ENCODE results near the gene MT1X. TPM values are rescaled to one million over a fixed set of nuclear protein-coding genes. Genes with fewer than 3 reads are reported as not detected.

Gene MT1X
- 30.9 and 62.4 TPM in 2 replicates for total RNA-seq

DNA sequence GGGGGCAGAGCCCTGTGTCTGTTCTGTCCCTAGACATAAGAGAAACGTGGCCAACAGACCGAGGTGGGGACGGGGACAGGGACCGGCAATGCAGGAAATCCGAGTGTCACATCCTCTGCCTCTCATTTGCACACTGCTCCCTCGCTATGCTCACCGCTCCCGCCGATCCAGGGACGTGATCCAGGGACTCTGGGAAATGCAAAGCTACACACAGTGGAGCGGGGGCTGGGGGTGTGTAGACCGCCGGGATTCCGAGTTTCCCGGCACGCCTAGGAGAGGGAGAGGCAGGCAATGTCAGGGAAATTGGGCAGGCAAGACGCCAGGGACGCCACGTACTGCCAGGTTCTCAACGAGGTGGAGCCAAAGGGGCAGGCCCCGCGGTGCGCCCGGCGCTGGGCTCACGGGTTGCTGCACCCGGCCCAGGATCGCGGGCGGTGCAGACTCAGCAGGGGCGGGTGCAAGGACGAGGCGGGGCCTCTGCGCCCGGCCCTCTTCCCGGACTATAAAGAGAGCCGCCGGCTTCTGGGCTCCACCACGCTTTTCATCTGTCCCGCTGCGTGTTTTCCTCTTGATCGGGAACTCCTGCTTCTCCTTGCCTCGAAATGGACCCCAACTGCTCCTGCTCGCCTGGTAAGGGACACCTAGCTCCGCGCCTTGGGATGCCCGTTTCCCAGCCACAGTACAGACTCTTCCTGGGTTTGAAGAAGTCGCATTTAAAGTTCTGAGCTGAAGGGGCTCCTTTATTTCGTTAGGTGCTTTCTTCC lies at the start of gene MT1X:
Gene MT1X (plus strand): TSS at position 532 of the 764 bp plus-strand sequence. CDS start 71 bp downstream, at position 603.

GRCh38 chr16:56637814-56638750 lies 44.2 kb upstream of the MT1X start, which contains the start of gene MT1A:
TSS of gene MT1A (plus strand) at chr16:56638666. CDS start at chr16:56638739, 73 bp downstream.

DNA sequence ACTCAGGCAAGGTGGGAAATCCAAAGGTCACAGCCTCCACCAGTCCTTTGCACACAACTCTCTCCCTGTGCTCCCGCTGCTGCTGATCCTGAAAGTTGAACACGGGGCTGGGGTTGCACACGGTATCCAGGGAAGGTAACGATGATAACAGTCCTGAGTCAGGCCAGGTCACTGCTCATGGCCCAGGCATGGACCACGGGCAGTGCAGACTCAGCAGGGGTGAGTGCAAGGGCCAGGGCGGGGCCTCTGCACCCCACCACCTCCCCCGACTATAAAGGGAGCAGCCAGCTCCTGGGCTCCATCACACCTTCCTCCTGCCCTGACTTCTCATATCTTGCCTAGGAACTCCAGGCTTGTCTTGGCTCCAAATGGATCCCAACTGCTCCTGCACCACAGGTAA lies 30.7 kb upstream of the MT1X start, which contains the start of gene MT1B:
Gene MT1B (plus strand): TSS at position 301 of the 400 bp plus-strand sequence. CDS start 68 bp downstream, at position 369.

GRCh38 chr16:56657555-56658326 lies 24.5 kb upstream of the MT1X start, which contains the start of gene MT1F:
TSS of gene MT1F (plus strand) at chr16:56657959. CDS start at chr16:56658059, 100 bp downstream.

GRCh38 chr16:56667581-56668571 lies 14.4 kb upstream of the MT1X start, which contains the start of gene MT1G:
TSS of gene MT1G (minus strand) at chr16:56668065. CDS start at chr16:56667993, 72 bp downstream.

DNA sequence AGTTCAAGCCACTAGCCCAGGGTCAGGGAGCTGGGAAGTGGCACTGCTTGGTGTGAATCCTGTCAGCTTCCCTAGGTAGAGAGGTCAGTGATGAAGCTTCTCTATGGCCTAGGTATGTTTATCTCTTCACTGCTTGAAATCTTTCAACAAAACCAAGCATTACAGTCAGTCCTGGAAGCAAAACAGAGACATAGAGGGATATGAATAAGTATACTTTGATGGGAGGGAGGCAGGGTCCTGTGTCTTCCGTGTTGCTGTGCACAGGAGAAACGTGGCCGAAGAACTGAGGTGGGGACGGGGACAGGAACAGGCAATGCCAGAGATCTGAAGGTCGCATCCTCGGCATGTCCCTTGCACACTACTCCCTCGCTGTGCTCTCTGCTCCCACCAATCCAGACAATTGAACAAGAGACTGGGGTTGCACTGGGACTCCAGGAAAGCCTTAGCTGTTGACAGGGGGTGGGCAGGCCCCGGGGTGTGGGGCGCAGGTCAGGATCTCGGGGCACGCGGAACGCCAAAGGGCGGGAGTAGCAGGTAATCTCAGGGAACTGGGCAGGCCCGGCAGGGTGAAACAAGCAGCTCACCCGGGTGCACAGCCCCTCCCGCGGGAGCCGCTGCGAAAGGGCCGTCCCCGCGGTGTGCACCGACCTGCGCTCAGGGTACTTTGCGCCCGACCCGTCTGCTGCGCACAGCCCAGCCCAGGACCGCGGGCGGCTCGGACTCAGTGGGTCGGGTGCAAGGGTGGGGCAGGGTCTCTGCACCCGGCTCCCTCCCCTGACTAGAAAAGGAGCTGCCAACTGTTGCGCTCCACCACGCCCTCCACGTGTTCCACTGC lies 13.0 kb upstream of the MT1X start, which contains the start of gene MT1H:
Gene MT1H (plus strand): TSS at position 810 of the 835 bp plus-strand sequence. CDS start 71 bp downstream, outside the sequence.

DNA sequence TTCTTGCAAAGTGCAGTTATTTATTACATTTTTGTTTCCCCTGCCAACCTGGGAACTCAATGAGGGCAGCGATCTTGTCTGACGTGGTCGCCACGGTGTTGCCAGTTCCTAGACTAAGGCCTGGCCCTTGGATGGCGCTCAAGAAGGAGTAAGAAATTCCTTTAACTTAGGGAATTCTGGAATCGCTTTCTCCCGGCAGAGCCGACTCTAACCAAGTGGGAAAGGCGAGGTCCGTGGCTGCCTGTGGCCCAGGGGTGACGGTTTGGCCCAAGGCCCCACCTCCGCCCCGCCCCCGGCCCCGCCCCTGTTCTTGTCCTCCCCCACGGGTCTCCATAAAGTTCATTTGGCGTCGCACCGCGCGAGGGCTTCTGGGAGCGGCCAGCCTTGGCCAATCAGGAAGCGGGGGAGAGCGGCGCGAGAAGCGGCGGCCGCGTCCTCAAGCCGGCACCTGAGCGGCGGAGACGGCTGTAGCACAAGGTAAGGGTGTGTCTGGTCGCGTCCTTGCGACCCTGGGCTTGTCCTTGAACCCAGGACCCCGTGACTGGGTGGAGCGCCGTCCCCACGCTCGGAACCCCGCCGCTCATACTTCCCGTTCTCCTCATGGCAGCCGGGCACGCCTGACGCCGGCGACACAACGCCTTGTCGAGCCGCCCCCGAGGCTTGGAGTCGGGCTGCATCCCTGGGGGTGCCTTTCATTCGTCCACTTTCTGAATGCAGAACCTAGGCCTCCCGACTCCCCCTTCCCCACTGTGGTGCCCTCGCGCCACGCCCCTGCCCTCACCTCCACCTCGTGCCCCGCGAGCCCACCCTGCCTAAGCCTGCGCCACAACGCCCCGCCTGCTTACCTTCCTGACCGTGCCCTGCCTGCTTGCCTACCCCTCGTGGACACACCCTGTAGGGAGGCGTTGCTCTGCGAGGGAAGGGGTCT lies 47.7 kb downstream of the MT1X start, which contains the start of gene NUP93:
Gene NUP93 (plus strand): TSS at position 395 of the 928 bp plus-strand sequence. CDS start 18,119 bp downstream, outside the sequence.

Other genes with a start within 250 kb of the MT1X start
- gene NUDT21, start 231.1 kb upstream of the MT1X start, total RNA-seq = 52.3 and 58.8 TPM in 2 replicates
- gene OGFOD1, start 230.9 kb upstream of the MT1X start, total RNA-seq = 31.8 and 37.2 TPM in 2 replicates
- 29.9 and 31.2 TPM in 2 replicates for gene BBS2, start 162.4 kb upstream of the MT1X start, total RNA-seq
- gene MT4, start 117.4 kb upstream of the MT1X start, total RNA-seq = not detected in 2 replicates
- gene MT3, start 92.9 kb upstream of the MT1X start, total RNA-seq = not detected in 2 replicates
- gene MT2A, start 73.9 kb upstream of the MT1X start, total RNA-seq = 613 and 722 TPM in 2 replicates
- 213 TPM in 2 replicates for gene MT1E, start 56.7 kb upstream of the MT1X start, total RNA-seq
- 2.8 and 3.0 TPM in 2 replicates for gene MT1M, start 49.8 kb upstream of the MT1X start, total RNA-seq
- gene MT1A, start 43.8 kb upstream of the MT1X start, total RNA-seq = 23.9 and 27.7 TPM in 2 replicates
- not detected in 2 replicates for gene MT1B, start 30.6 kb upstream of the MT1X start, total RNA-seq
- 0.15 TPM in 1 of 2 replicates, not detected in the other for gene MT1F, start 24.5 kb upstream of the MT1X start, total RNA-seq
- gene MT1G, start 14.4 kb upstream of the MT1X start, total RNA-seq = 1.6 TPM in 1 of 2 replicates, not detected in the other
- gene MT1H, start 12.7 kb upstream of the MT1X start, total RNA-seq = not detected in 2 replicates
- 73.3 and 81.0 TPM in 2 replicates for gene NUP93, start 47.7 kb downstream of the MT1X start, total RNA-seq
- not detected in 2 replicates for gene SLC12A3, start 182.7 kb downstream of the MT1X start, total RNA-seq
- 97.0 and 103 TPM in 2 replicates for gene HERPUD1, start 249.7 kb downstream of the MT1X start, total RNA-seq

All from bronchus fibroblast of lung (primary cell).